AG10803 (cell line): ENCODE data around the gene DNAJC13.
A peak's percentile ranks its signal among the peaks of the same experiment; 100 is the strongest.

Experiments used
- DNase-seq: peaks from one replicate; pipeline ENCODE4 v3.0.0; 2010; ENCODE audit warnings: low read depth
- H3K4me3 ChIP-seq: 2 replicates; pipeline ENCODE4 v1.5.1; 2011; ENCODE audit warnings: mild to moderate bottlenecking, low read length, control low read depth
- CTCF ChIP-seq: conservative IDR thresholded peaks from 2 replicates; pipeline ENCODE4 v1.5.1; 2011; ENCODE audit warnings: mild to moderate bottlenecking, low read length, control low read depth, inconsistent platforms

DNAJC13 gene

GRCh38 chr3:132405609-132406299 lies 11.5 kb upstream of the DNAJC13 start:
- peak; percentile 46 for DNase-seq
- TF ChIP-seq CTCF, result no peak
- H3K4me3 ChIP-seq, result no peak overlapping the region

GRCh38 chr3:132406587-132406986 lies 10.7 kb upstream of the DNAJC13 start:
- DNase-seq, result no peak
- TF ChIP-seq CTCF, result no peak
- H3K4me3 ChIP-seq, result no peak overlapping the region

- DNase-seq, result no peak
- H3K4me3 ChIP-seq, result no peak overlapping the region
- TF ChIP-seq CTCF, result no peak
These were observed 10.3 kb upstream of the DNAJC13 start for GRCh38 chr3:132407025-132407424.

- H3K4me3 ChIP-seq, result no peak overlapping the region
- DNase-seq, result no peak
- TF ChIP-seq CTCF, result no peak
These were observed 2.5 kb upstream of the DNAJC13 start for GRCh38 chr3:132414841-132415240.

- H3K4me3 ChIP-seq, result no peak overlapping the region
- no peak for TF ChIP-seq CTCF
- DNase-seq, result no peak
These were observed 1.1 kb upstream of the DNAJC13 start for GRCh38 chr3:132416161-132416560.

GRCh38 chr3:132417695-132418411 lies 551 bp downstream of the DNAJC13 start:
- TF ChIP-seq CTCF, result no peak
- peak; percentile 46 for DNase-seq

GRCh38 chr3:132418916-132419315 lies 1.6 kb downstream of the DNAJC13 start:
- DNase-seq, result peak; percentile 13
- H3K4me3 ChIP-seq, result peak overlapping the region; percentile 99
- no peak for TF ChIP-seq CTCF

More at GRCh38 chr3:132417695-132418411, 551 bp downstream of the DNAJC13 start:
- peak overlapping the region; percentile 99 for H3K4me3 ChIP-seq
